CD4-positive, alpha-beta T cell treated with Interleukin-17A for 4 hours (primary cell): ENCODE data around the gene CATSPER3.

Experiments
- DNase-seq: peaks from one replicate; pipeline ENCODE4 v3.0.0-alpha.2; 2020; ENCODE audit warnings: mixed read lengths

The CATSPER3 gene

DNA sequence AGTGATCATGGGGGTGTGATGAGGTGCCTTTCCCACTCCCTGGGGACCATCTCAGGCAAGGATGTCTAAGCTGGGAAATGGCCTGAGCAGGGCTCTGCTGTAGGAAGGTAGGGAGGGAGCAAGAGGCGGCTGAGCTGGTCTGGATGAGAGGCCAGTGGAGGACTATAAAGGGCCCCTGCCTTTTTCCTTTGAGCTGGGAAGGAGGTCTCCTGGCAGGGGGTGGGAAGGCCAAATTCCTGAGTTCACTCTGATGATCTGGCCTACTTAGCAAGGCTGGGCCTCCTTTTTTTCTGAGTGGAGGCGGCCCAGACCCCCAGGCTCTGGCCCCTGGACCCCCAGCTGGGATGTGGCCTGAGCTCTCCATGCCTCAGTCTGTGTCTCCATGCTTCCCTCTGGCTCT, 80.6 kb downstream of the CATSPER3 start:
- DNase-seq = no peak

DNA sequence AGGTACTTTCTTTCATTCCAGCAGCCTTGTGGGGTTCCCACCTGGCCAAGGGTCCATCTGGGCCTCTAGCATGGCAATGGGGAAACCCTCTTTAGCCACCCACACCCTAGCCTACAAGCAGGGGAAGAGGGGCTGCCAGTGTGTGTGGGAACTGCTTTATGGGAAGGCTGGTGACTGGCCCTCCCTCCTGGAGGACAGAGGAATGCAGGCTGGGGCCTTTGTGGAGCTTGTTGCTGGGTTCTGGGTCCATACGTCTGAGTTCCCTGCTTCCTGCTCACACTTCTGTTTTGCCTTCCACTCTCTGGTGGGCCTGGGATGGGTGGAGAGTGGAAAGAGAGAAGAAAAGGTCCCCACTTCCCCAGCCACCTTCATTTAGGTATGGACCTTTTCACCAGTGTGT, 81.2 kb downstream of the CATSPER3 start:
- DNase-seq = no peak

DNA sequence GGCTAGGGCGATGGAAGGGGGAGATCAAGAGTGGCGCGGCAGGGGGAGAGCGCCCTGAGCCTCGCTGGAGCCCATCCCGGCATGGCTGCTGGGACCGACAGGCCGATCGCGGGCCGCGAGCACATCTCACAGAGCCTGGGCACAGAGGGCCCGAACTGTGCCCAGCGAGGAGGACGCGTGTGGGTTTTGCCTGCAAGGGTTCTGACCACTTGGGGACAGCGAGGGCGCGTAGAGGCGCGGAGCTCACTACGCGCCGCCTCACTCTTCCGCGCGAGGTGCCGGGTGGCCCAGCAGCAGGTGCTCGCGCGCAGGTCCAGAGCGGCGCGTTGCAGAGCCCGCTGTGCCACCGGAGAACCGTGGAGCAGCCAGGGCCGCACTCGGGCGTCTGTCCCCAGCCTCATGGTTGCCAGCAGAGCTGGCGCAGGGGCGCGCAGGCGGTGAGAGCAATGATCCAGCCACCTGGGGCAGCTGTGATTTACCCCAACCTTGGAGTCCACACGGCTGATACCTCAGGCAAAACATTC, 82.6 kb downstream of the CATSPER3 start:
- no peak for DNase-seq

DNA sequence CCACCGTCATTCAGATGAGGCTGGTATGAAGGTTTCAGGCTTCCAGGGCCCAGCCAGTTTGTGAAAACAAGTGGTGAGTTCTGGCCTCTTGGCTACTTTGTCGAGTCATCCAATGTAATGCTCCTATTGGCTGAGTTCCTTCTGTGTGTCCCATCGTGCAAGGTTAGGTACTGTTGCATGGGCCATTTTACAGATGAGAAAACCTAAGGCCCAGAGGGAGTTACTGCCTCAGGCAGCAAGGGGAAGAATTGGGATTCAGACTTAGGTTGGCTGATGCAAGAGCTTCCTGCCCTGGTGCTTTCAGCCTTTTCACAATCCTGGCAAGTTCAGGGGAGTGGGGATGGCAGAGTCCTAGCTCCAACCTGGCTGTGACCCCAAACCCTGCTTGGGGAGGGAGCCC, 83.7 kb downstream of the CATSPER3 start:
- no peak for DNase-seq

DNA sequence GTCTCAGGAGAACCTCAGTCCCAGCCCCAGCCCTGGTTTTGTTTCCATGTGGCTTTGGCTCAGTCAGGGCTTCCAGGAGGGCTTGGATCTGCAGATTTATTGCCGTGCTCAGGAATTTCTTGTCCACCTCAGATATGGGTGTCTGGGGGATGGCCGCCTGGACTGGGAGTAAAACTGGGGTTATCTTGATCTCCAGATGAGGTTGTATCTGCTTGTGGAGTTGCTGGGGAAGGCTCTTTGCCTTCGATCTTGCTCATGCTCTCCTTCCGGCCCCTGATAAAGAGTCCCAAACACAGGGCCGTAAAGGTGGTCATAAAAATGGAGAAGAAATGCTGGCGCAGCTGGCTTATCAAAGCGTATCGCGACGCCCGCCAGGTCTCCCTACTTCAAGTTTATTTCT, 84.2 kb downstream of the CATSPER3 start:
- DNase-seq = no peak

DNA sequence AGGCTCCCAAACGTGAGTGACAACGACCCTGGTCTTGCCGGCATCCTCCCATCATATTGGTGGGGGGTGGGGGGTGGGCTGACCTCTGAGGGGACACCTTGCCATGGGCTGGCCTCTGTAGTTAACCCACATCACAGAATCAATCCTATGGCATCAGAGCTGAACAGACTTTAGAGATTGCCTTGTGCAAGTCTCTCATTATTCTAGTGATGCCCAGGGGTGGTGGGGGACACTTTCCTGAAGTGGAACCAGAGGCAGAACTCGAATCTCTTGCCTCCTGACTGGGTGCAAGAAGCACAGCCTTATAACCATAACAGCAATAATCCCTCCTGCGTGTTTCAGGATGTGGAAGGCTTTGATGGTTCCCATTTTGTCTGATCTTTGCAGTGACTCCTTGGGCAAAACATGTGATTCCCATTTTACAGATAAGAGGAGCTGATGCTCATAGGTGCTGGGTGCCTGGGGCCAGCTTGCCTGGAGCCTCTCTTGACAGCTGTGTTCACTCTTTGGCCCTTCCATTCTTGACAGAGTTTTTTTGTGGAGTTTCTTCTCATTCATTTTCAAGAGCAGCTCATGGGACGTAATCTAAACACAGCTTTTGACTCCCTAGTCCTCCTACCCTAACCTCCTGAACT, 84.9 kb downstream of the CATSPER3 start:
- no peak for DNase-seq

DNA sequence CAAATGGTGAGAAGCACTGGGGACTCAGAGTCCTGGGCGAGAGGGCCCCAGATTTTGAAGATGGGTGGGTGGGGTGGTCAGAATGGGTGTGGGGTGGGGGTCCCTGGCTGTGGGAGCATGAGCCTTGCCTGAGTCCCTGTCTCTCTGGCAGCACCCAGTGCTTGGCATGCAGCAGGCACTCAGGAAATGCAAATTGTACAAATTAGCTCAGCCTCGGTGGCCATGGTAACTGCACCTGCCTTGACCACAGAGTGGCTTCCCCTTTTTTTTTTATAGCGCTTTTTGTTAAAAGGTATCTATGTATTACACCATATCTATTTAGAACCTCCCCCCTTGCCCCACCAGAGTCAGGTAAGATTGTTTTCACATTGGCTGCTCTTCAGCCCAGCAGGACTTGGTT, 85.6 kb downstream of the CATSPER3 start:
- no peak for DNase-seq

DNA sequence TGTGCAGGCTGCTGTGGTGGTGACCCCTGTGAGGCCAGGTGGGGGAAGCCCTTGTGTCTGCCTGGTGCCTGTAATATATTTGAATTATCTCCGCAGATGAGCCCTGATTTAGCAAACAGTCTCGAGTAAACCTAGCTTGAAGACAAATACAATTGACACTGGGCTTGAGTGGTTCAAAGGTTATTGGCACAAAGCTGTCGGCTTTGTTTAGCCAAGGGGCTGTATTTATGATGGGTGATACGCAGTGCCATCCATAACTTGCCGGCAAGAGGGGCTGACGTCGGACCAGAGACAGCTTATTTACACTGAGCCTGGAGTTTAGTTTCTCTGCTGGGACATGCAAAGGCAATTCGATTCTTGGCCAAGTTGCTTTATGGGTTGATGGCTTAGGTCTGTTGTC, 86.3 kb downstream of the CATSPER3 start:
- no peak for DNase-seq

DNA sequence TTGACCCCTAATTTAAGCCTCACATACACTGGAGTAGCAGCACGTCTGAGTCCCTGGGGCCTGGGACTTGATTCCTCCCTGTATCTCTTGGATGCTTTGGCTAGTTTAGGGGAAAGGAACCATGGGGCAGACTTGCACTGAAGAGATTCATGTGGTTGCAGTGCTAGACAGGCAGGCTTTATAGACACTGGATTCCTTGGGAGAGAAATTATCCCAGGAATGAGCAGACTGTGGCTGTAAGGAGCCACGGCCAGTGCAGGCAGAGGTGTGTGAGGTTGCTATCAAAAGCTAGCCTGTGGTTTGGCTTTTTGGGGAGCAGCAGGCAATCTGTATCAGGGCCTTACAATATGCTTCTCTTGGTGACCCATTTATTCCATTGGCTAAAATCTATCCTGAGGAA, 86.8 kb downstream of the CATSPER3 start:
- DNase-seq = no peak

DNA sequence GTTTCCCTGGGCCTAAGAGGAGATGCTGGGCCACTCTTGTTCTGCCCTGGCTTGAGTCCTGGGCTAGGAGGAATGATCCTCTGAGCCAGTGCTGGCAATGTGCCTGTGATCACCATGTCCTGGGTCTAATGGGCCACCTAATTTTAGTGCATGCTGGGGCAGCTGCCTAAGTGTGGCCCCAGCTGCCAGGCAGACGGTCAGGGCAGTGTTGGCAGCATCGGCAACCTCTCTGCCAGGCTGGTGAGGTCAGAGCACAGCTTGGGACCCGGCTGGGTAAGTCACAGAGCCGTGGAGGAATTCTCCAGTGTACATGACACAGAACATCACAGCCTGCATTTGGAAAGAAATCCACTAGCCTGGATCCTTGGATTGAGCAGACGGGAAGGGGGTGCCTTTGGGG, 87.7 kb downstream of the CATSPER3 start:
- no peak for DNase-seq

DNA sequence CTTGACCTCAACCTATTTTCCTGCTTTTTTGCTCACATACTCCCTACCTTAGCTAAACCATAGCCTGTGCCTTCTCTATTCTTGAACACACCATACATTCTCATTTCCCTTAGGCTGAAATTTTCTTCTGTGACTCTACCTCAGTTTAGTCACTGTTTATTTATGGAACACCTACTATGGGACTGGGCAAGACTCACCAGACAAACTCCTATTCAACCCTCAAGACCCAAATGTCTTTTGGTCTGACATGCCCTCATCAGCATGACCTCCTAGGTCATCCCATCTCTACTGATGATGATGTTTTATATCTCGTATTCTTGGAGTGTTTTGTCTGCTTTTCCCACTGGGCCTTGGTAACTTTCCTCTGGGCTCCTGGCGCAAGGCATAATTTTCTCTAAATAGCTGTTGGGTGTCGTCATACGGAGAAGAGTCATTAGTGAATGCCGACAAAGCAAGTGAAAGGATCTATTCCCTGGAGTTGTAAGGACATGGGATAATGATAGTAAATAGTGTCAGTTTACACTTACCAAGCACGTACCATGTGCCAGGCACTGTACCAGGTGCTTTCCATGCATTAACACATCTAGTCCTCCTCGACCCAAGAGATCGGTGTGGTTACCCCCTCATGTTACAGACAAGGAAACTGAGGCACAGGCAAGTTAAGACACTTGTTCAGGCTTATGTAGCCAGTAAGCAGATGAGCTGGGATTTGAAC, 88.8 kb downstream of the CATSPER3 start:
- DNase-seq = no peak

DNA sequence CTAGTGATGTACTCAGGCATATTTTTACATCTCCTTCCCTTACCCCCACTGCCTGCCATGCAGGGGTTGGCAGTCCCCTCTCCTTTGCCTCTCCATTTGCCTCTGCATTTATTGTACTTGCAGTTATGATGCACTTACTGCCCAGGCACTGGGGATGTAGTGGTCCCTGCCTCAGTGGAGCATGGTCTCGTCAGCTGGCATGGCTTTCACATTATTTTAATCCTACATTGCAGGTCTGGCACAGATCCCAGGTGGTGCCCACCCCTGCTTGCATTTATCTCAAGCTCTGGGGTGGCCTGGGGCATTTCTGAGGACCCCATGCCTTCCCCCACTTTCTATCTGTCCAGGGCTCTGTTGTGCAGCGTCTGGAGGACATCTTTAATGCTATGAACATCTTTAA, 89.5 kb downstream of the CATSPER3 start:
- no peak for DNase-seq

DNA sequence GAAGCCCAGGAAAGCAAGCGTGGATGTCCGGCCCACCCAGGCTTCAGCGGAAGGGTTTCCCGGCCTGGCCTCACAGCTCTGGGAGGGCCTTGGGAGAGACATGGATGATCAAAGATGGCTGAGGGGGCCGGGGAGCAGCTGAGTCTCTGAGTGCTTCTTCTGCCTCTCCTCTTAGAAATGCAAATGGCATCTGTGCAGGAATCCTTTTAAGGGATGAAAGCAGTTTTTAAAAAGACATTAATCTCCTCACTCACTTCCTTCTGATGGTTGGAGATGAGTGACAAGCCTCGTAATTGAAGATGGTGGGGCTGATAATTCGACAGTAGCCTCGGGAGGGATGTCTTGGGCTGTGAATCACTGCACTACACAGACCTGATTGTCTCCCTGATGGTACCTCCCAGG, 90.6 kb downstream of the CATSPER3 start:
- no peak for DNase-seq

DNA sequence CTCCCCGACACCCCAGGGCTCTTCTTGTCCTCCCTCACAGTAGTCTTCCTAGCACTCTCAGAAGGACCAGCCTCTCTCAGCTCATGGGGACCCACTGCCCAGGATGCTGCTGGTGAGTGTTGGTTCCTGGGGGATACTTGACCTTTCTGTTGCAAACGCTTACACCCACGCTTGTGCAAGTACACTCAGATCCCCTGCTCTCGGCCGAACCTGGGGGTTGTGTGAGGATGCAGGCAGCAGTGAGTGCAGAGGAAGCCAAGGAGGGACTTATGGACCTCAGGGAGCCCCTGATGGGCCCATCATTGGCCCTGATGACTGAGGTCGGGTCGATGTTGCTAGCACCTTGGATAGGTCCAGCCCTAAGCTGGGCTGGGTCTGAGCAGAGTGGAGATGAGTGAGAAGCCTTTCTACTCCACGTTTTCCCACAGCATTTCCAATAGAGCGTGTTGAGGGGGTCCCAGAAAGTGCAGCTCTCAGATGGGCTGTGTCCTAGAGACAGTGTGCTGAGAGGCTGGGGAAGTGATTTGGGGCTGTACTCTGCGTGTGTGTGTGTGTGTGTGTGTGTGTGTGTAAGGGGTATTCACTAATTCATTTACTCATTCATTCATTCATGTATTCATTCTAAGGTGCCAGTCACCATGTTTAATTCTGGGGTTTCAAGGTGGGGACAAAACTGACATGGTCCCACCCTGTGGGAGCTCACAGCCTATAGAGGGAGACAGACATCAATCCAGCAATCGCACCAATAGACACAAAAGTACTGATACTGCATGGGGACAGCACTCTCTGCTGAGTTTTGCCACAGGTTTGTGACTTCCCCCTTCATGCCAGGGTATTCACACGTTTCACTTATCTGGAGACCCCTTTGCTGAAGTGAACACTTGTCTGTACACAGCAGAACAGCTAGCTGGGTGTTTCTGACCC, 91.6 kb downstream of the CATSPER3 start:
- no peak for DNase-seq

DNA sequence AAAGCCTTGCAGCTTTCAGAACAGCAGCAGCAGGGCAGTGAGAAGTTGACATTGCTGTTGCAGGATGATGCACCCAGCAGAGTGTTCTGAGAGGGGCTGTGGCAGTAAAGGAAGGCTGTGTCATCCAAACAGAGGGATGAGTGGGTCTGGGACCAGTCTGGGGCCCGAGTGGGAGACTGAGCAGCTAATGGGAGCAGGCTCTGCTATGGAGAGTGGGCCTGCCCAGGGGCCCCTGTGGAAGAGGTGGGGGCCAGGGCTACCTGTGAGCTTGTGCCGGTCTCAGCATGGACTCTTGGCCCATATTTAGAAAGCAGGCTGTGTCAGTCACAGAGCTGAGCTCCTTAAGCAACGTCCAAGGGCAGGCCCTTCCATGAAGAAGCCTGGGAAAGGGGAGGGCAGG, 92.3 kb downstream of the CATSPER3 start:
- DNase-seq = no peak

DNA sequence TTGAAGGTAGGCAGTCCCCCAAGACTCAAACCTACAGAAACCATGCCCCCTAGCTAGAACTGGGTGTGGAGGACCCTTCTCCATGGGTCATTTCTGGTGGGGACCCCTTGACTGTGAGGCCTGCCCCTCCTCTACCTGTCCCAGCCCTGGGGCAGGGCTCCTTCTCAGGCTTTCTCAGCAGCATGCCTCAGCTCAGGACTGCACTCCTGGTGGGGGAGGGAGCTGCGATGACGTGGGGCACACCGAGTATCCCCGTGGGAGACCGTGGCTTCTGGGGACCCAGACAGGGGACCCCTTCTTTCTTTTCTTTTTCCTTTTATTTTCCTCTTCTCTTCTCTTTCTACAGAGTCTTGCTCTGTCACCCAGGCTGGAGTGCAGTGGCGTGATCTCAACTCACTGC, 93.3 kb downstream of the CATSPER3 start:
- no peak for DNase-seq
